HEK293T (cell line): Measurements from ENCODE around the gene EFCAB13.

ENCODE experiments used
- ARNT ChIP-seq: fragments of 450-650 bp; IDR thresholded peaks from 2 replicates; pipeline ENCODE4 v1.6.1; 2017; ENCODE audit warnings: mild to moderate bottlenecking
- FOXM1 ChIP-seq: fragments of 450-650 bp; IDR thresholded peaks from 2 replicates; pipeline ENCODE4 v1.6.1; 2017; ENCODE audit warnings: mild to moderate bottlenecking, borderline replicate concordance
- NFRKB ChIP-seq: fragments of 450-650 bp; IDR thresholded peaks from 2 replicates; pipeline ENCODE4 v1.6.1; 2016; ENCODE audit warnings: mild to moderate bottlenecking, moderate library complexity
- TARDBP ChIP-seq: fragments of 450-650 bp; IDR thresholded peaks from 2 replicates; pipeline ENCODE4 v1.6.1; 2016
- TF ChIP-seq, protein P1 (sequence below): fragments of 450-650 bp; IDR thresholded peaks from 2 replicates; pipeline ENCODE4 v1.6.1; 2016

DNA sequence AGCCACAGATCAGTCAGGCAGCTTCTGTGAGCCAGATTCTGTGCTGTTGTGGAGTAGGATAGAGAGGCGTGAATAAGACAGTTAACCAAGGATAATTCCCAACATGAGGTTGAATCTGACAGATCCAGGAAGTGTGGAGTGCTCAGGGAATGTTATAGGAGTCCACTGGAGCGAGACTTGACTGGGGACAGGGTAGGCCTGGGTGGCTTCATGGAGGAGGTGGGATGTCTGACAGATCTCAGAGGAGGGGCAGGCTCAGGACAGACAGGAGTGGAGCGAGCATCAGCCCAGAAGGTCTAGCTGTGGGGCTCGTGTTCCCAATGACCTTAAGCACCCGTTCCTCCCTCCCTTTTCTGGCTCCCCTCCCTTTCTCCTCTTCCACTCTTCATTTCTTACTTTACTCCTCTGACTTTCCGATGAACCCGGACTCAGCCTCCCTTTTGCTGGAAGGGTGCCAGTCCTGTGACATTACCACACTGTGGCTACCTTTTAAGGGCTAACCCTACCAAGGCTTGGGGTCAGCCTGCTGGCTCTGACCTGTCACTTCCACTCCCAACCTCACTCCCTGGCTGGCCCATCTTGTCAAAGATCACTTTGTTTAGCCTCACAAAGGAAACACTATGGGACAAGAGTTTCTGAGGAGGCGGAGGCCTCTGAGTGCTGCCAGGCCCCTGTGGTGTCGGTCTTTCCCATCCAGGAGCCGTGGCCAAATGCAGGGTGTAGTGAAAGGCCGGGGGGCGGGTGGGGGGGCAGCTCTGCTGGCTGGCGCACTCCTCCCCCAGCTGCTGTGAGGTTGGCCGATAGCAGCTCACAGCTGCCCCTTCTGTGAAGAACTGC lies 28.5 kb upstream of the EFCAB13 start:
- TF ChIP-seq FOXM1 (no peak), ARNT (no peak), NFRKB (no peak), TARDBP (no peak)
- TF ChIP-seq, protein P1, sequence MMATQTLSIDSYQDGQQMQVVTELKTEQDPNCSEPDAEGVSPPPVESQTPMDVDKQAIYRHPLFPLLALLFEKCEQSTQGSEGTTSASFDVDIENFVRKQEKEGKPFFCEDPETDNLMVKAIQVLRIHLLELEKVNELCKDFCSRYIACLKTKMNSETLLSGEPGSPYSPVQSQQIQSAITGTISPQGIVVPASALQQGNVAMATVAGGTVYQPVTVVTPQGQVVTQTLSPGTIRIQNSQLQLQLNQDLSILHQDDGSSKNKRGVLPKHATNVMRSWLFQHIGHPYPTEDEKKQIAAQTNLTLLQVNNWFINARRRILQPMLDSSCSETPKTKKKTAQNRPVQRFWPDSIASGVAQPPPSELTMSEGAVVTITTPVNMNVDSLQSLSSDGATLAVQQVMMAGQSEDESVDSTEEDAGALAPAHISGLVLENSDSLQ, result no peak
